HG03432 (cell line): Measurements from ENCODE around the gene COL7A1.
"Not testable (repeated sequence)": the region's sequence is repeated elsewhere in the genome, so short reads cannot be mapped to it uniquely, and the experiment has no call there.

ENCODE experiments used
- ATAC-seq: cut with Tn5 transposase; IDR thresholded peaks from one replicate; pipeline ENCODE4 v1.9.1; 2021; ENCODE audit warnings: mild to moderate bottlenecking, moderate library complexity; ENCODE audit not compliant: unreplicated experiment

The COL7A1 gene

DNA sequence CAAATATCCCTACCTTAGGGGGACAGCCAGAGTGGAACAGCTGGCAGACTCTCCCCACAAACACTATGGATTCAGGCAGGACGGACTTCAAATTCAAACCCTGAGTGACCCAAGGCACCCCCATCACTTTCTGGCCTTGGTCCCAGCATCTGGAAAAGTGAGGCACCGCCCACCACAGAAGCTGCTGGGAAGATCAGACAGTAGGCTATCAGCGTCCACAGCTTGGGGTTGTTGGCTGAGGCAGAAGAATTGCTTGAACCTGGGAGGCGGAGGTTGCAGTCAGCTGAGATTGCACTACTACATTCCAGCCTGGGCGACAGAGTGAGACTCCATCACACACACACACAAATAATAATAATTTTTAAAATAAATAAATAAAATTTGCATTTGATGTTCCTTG lies 47.0 kb downstream of the COL7A1 start:
- ATAC-seq = no peak

GRCh38 chr3:48546203-48546829 lies 48.8 kb downstream of the COL7A1 start:
- no peak for ATAC-seq

DNA sequence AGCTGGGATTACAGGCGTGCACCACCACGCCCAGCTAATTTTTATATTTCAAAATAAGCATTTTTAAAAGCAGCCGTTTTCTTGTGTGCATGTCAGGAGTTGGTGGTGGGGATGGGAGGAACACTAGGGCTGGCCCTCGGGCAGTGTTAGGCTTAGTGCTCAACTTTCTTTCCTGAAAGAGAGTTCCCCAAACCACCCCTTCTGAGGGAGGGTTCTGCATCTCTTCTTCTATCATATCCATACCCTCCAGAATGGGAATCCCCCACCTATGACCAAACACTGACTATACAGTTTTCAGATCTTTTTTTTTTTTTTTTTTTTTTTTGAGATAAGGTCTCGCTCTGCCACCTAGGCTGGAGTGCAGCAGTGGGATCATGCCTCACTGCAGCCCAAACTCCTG lies 51.0 kb downstream of the COL7A1 start:
- no peak for ATAC-seq

- no peak for ATAC-seq
These were observed 51.8 kb downstream of the COL7A1 start for GRCh38 chr3:48543271-48543866.

DNA sequence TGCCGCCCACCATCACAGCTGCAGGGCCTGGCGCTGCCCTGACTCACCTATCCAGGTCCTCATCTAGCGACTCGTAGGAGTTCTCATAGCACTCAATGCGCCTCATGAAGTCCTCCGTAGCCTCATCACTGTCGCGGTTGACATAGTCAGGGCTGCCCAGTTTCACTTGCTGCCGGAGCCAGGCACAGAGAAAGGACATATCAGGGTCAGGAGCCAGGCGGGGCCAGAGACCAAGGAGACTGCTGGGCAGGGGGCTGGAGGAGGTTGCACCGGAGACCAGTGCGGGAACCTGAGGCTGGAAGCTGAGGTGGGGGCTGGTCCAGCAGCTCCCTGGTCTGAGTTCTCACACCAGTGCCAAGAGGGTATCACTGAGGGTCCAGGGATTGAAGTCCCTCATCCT lies 56.7 kb downstream of the COL7A1 start:
- no peak for ATAC-seq

DNA sequence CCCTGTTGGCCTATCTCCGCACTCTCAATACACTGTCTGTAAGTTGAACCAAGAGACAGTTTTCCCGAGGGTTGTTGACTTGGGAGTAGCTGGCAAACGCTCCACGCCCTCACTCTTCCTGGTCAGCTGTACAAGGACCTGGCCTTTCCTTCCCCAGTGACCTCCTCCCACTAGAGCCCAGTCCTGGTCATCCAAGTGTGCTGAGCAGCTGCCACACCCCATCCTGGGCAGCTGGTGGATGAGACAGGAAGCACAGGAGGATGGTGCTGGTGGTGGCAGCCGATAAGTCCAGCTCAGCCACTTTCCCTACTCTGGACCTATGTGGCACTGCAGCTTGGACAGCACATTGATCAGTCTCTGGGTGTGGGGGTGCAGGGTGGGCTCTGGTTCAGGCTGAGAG lies 58.3 kb downstream of the COL7A1 start:
- no peak for ATAC-seq

DNA sequence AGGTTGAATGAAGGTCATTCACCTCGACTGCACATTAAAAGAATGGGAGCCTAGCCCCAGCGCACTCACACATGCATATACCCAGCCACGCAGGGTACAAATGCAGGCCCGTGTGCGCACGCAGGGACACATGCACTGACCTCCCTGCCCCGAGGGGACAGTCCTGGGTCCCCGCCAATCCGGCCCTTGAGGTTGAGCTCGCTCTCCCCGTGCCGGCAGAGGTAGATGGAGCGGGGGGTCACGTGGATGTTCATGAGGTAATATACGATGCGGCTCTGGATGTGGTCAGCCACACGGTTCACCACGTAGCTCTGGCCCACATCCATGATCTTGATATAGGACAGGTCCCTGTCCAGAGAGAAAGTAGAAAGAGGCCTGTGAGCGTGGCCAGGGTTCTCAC lies 59.0 kb downstream of the COL7A1 start:
- no peak for ATAC-seq

- ATAC-seq = no peak
These were observed 59.6 kb downstream of the COL7A1 start for GRCh38 chr3:48535578-48535977.

GRCh38 chr3:48532977-48533337 lies 62.2 kb downstream of the COL7A1 start:
- no peak for ATAC-seq

- ATAC-seq = no peak
These were observed 62.7 kb downstream of the COL7A1 start for GRCh38 chr3:48532271-48532976.

DNA sequence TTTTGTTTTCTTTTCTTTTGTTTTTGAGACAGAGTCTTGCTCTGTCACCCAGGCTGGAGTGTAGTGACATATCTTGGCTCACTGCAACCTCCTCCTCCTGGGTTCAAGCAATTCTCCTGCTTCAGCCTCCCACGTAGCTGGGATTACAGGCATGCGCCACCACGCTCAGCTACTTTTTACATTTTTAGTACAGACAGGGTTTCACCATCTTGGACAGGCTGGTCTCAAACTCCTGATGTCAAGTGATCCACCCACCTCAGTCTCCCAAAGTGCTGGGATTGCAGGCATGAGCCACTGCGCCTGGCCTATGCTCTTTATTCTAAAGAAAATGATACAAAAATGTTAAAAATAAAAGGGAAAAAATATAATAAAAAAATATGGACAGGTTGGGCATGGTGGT lies 64.4 kb downstream of the COL7A1 start:
- not testable (repeated sequence) for ATAC-seq

- ATAC-seq = no peak
These were observed 66.4 kb downstream of the COL7A1 start for GRCh38 chr3:48528754-48529153.

GRCh38 chr3:48528048-48528447 lies 67.1 kb downstream of the COL7A1 start:
- no peak for ATAC-seq

GRCh38 chr3:48524970-48525369 lies 70.2 kb downstream of the COL7A1 start:
- no peak for ATAC-seq

DNA sequence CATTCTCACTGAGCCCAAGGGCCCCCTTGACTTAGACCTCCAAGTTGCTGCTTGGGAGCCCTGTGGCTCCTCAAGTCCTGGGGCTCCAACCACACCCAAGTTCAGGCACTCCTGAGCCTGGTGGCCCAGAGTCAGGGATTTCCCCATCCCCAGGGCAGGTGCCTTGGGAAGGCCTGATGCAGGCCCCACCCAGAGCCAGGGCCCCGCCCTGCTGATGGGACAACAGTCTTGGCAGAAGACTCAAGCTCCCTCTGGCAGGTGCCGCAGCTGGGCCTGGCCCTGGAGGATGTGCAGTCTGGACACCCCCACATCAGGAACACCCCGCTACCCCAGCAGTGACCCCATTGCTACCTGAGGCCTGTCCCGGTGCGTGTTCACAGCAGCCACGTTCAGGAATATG lies 73.5 kb downstream of the COL7A1 start:
- ATAC-seq = no peak

GRCh38 chr3:48519277-48519643 lies 75.9 kb downstream of the COL7A1 start:
- ATAC-seq = no peak

DNA sequence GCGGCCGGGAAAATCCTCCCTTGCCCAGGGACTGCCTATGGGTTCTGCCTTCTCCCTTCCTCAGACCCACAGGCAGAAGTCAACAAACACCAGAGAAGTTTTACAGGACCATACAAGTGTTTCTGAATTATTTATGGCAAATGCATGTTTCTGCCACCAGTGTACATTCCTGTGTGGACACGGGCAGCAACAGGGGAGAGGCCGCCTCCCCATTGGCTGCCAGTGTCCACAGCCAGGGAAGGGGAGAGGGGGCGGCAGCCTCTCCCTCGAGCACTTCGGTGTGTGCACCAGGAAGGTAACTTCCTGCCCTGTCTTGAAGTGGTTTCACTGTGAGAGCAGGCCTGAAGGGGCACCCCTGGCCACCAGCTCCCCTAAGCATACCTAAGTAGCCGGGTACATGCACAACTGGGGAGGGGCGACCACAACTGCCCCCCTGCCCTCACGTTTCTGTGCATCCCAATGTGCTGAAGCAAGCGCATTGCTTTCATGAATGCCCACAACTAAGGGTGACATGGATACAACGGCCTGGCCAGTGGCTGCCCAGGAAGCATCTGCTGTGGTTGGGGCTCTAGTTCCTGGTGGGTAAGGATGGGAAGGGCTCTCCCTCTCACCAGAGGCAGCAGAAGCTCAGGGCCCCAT lies 76.4 kb downstream of the COL7A1 start:
- ATAC-seq = no peak

- no peak for ATAC-seq
These were observed 77.1 kb downstream of the COL7A1 start for GRCh38 chr3:48518069-48518468.

DNA sequence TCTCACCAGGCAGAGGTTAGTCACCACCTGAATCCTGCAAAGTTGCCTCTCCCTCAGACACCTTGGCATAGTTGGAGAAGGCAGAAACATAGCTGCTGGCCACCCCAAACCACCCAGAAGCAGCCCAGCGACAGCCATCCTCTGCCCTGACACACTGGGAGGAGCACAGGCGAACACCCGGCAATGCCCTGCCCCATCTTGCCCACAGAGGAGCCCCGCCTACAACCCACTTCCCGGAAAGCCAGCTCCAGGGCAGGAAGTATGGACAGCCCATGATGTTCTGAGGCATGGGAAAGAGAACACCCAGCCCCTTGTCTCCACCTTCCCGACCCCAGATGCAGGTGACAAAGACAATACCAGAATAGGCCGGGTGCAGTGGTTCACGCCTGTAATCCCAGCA lies 78.6 kb downstream of the COL7A1 start:
- ATAC-seq = no peak

DNA sequence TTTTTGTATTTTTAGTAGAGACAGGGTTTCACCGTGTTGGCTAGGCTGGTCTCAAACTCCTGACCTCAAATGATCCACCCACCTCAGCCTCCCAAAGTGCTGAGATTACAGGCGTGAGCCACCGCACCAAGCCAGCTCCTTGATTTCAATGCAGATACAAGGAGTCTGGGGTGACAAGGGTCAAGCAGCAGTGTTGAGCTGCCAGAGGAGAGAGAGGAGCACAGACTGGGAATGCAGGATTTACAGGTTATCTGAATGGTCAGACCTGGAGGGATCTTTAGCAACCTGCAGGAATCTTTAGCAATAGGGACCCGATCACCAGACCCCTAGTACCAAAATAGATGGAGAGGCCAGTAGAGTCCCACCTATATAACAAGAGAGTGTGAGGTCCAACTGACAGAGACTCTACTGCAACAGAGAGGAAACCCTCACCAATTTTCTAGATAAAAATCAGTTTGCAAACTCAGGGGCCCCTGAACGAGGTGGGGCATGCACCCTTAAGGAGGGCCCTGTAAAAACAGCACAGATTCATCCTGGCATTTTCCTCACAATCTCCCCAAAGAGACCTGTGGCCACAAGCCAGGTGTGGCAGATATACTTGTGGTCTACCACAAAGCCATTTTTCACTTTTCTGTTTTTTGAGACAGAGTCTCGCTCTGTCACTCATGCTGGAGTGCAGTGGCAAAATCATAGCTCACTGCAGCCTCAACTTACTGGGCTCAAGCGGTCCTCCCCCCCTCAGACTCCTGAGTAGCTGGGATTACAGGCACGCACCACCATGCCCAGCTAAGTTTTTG lies 80.5 kb downstream of the COL7A1 start:
- no peak for ATAC-seq
